Astrocyte of the spinal cord (primary cell): ENCODE results near the gene RPS6KA3.

Experiments
- DNase-seq: peaks from one replicate; pipeline ENCODE4 v3.0.0; 2011; ENCODE audit warnings: low read depth, low spot score
- H3K4me3 ChIP-seq: 2 replicates; pipeline ENCODE4 v1.5.1; 2011; ENCODE audit warnings: low read depth, mild to moderate bottlenecking, low read length, moderate library complexity
- in situ Hi-C: cut with HindIII; loops from 2 replicates; pipeline ENCODE4 v1.10.0; 2017; ENCODE audit warnings: low sequenced_read_pairs
- TF ChIP-seq, protein P1 (sequence below): IDR thresholded peaks from 2 replicates; pipeline ENCODE4 v1.5.1; 2012; ENCODE audit warnings: low read depth, mild to moderate bottlenecking, low read length, inconsistent platforms

The RPS6KA3 gene

GRCh38 chrX:20266810-20267606 lies at the start of gene RPS6KA3:
Gene RPS6KA3, minus strand, starts transcription at chrX:20266909. Its CDS starts 277 bp downstream, at chrX:20266632.
- H3K4me3 ChIP-seq = peak within 1 kb of the TSS; percentile 68
- in situ Hi-C loops = no loop called here
- TF ChIP-seq, protein P1, sequence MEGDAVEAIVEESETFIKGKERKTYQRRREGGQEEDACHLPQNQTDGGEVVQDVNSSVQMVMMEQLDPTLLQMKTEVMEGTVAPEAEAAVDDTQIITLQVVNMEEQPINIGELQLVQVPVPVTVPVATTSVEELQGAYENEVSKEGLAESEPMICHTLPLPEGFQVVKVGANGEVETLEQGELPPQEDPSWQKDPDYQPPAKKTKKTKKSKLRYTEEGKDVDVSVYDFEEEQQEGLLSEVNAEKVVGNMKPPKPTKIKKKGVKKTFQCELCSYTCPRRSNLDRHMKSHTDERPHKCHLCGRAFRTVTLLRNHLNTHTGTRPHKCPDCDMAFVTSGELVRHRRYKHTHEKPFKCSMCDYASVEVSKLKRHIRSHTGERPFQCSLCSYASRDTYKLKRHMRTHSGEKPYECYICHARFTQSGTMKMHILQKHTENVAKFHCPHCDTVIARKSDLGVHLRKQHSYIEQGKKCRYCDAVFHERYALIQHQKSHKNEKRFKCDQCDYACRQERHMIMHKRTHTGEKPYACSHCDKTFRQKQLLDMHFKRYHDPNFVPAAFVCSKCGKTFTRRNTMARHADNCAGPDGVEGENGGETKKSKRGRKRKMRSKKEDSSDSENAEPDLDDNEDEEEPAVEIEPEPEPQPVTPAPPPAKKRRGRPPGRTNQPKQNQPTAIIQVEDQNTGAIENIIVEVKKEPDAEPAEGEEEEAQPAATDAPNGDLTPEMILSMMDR = no peak
- peak; percentile 86 for DNase-seq

DNA sequence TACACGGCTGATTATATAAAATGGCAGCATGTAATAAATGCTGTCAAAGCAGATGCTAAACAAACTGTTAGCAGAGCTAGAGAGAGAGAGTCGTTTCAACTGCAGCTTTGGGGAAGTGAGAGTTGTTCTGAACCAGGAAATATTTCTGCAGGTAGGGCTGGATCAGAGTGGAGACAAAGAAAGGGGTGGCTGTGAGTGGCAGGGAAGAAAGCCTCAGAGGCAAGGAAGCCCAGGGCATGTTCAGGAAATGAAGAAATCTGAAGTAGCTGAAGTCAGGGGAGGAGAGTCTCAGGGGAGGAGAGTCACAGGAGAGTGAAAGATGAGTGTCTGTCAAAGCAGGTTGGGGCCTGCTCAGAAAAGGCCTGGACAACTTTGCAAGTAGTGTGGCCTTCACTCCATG lies 48.4 kb upstream of the RPS6KA3 start:
- TF ChIP-seq, protein P1 = no peak
- H3K4me3 ChIP-seq = no peak overlapping the region
- DNase-seq = no peak
- in situ Hi-C loops = no loop called here

GRCh38 chrX:20313899-20314298 lies 47.2 kb upstream of the RPS6KA3 start:
- H3K4me3 ChIP-seq = no peak overlapping the region
- TF ChIP-seq, protein P1 = no peak
- no peak for DNase-seq
- in situ Hi-C loops = no loop called here

GRCh38 chrX:20312018-20312417 lies 45.3 kb upstream of the RPS6KA3 start:
- TF ChIP-seq, protein P1 = no peak
- in situ Hi-C loops = no loop called here

GRCh38 chrX:20311505-20311904 lies 44.8 kb upstream of the RPS6KA3 start:
- no peak overlapping the region for H3K4me3 ChIP-seq
- DNase-seq = no peak
- TF ChIP-seq, protein P1 = no peak
- in situ Hi-C loops = no loop called here

More at GRCh38 chrX:20312018-20312417, 45.3 kb upstream of the RPS6KA3 start:
- no peak for DNase-seq
- H3K4me3 ChIP-seq = no peak overlapping the region

- H3K4me3 ChIP-seq = no peak overlapping the region
- no peak for DNase-seq
- TF ChIP-seq, protein P1 = no peak
- in situ Hi-C loops = no loop called here
Measured at GRCh38 chrX:20309806-20310205, 43.1 kb upstream of the RPS6KA3 start.
